Measurements from ENCODE around the gene PDPN. TPM values are rescaled to one million over a fixed set of nuclear protein-coding genes. Genes with fewer than 3 reads are reported as not detected.

PDPN gene
- total RNA-seq, 1 donor from 2014 or later, result 43.7 TPM

- no peaks in the 10 kb centered on the region for H3K27me3 ChIP-seq
- no peaks in the 10 kb centered on the region for H3K9me3 ChIP-seq
- DNase-seq (ENCODE audit: extremely low spot score in 2 of 2), result no peak
- H3K4me3 ChIP-seq, result no peak overlapping the region
- H3K27ac ChIP-seq, result no peak overlapping the region
- intact Hi-C loops (cut with DNase I), result no loop called here
- no peaks in the 10 kb centered on the region for H3K36me3 ChIP-seq
- TF ChIP-seq CTCF (IDR thresholded peaks at IDR 0.05), result no peak
- no peak for TF ChIP-seq POLR2AphosphoS5 (IDR thresholded peaks at IDR 0.05; ENCODE audit: insufficient read depth in 1 of 2, low read depth in 1 of 2)
- TF ChIP-seq POLR2A (IDR thresholded peaks at IDR 0.05), result no peak
- peaks cover 15% of the 10 kb centered on the region for H3K4me1 ChIP-seq
Measured at GRCh38 chr1:13548281-13548680, 35.4 kb upstream of the PDPN start.

GRCh38 chr1:13549021-13549420 is 34.6 kb upstream of the PDPN start:
- Histone ChIP-seq H3K4me3 (no peak overlapping the region), H3K27ac (no peak overlapping the region), H3K27me3 (no peaks in the 10 kb centered on the region), H3K4me1 (peaks cover 8% of the 10 kb centered on the region), H3K36me3 (no peaks in the 10 kb centered on the region), H3K9me3 (no peaks in the 10 kb centered on the region)
- DNase-seq (ENCODE audit: extremely low spot score in 2 of 2), result no peak
- TF ChIP-seq CTCF (IDR thresholded peaks at IDR 0.05) (no peak), POLR2A (IDR thresholded peaks at IDR 0.05) (no peak), POLR2AphosphoS5 (IDR thresholded peaks at IDR 0.05; ENCODE audit: insufficient read depth in 1 of 2, low read depth in 1 of 2) (no peak)
- intact Hi-C loops (cut with DNase I), result no loop called here

GRCh38 chr1:13549521-13549920 is 34.1 kb upstream of the PDPN start:
- H3K4me1 ChIP-seq, result peaks cover 3% of the 10 kb centered on the region
- H3K27me3 ChIP-seq, result no peaks in the 10 kb centered on the region
- no peaks in the 10 kb centered on the region for H3K9me3 ChIP-seq
- no peak for DNase-seq (ENCODE audit: extremely low spot score in 2 of 2)
- H3K4me3 ChIP-seq, result no peak overlapping the region
- no peaks in the 10 kb centered on the region for H3K36me3 ChIP-seq
- intact Hi-C loops (cut with DNase I), result no loop called here
- TF ChIP-seq POLR2A (IDR thresholded peaks at IDR 0.05) (no peak), POLR2AphosphoS5 (IDR thresholded peaks at IDR 0.05; ENCODE audit: insufficient read depth in 1 of 2, low read depth in 1 of 2) (no peak), CTCF (IDR thresholded peaks at IDR 0.05) (no peak)
- no peak overlapping the region for H3K27ac ChIP-seq

DNA sequence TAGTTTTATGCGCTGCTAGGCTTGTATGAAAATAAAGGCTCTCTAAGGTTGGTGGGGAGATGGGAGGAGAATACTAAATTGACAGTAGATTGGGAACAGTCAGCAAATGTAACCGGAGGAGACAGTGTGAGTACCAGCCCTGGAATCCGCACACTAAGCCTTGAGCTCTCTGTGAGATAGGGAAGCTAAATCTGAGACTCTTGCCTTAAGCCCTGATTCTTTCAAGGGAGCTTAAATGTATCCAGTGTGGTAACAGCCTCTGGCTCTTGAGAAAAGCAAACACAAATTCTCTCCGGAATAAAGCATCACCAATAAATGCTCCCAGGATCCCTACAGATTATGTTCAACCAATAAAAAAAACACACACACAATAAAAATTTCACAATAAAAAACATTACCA is 33.0 kb upstream of the PDPN start:
- no peak overlapping the region for H3K4me3 ChIP-seq
- no peaks in the 10 kb centered on the region for H3K9me3 ChIP-seq
- DNase-seq (ENCODE audit: extremely low spot score in 2 of 2), result no peak
- H3K27me3 ChIP-seq, result no peaks in the 10 kb centered on the region
- peak overlapping the region; percentile 44 for H3K27ac ChIP-seq
- no peaks in the 10 kb centered on the region for H3K4me1 ChIP-seq
- no peaks in the 10 kb centered on the region for H3K36me3 ChIP-seq
- TF ChIP-seq POLR2AphosphoS5 (IDR thresholded peaks at IDR 0.05; ENCODE audit: insufficient read depth in 1 of 2, low read depth in 1 of 2), result peak in 1 of 2 donors; percentile 35
- TF ChIP-seq POLR2A (IDR thresholded peaks at IDR 0.05), result no peak
- no peak for TF ChIP-seq CTCF (IDR thresholded peaks at IDR 0.05)
- intact Hi-C loops (cut with DNase I), result no loop called here

DNA sequence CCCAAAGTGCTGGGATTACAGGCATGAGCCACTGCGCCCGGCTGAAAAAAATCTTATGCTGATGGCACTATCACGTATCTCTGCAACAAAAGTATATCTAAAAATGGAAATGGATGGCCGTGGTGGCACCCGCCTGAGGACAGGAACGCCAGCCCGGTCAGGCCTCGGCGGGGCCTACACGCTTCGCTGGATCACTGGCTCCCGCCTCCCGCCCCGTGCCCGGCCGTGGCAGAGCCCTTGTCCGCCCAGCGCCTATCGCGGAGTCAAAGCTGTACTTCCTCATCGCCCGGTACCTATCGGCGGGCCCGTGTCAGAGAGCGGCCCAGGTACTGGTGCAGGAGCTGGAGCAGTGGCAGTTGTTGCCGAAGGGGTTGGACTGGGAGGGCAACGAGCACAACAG is 28.8 kb upstream of the PDPN start:
- DNase-seq (ENCODE audit: extremely low spot score in 2 of 2), result no peak
- no peak overlapping the region for H3K4me3 ChIP-seq
- H3K27ac ChIP-seq, result no peak overlapping the region
- H3K9me3 ChIP-seq, result no peaks in the 10 kb centered on the region
- intact Hi-C loops (cut with DNase I), result no loop called here
- no peaks in the 10 kb centered on the region for H3K27me3 ChIP-seq
- no peaks in the 10 kb centered on the region for H3K36me3 ChIP-seq
- no peaks in the 10 kb centered on the region for H3K4me1 ChIP-seq
- TF ChIP-seq CTCF (IDR thresholded peaks at IDR 0.05) (no peak), POLR2A (IDR thresholded peaks at IDR 0.05) (no peak), POLR2AphosphoS5 (IDR thresholded peaks at IDR 0.05; ENCODE audit: insufficient read depth in 1 of 2, low read depth in 1 of 2) (no peak)

Data from vagina (tissue), 2 donors.